ENCODE results near the gene CIB4.

The CIB4 gene

DNA sequence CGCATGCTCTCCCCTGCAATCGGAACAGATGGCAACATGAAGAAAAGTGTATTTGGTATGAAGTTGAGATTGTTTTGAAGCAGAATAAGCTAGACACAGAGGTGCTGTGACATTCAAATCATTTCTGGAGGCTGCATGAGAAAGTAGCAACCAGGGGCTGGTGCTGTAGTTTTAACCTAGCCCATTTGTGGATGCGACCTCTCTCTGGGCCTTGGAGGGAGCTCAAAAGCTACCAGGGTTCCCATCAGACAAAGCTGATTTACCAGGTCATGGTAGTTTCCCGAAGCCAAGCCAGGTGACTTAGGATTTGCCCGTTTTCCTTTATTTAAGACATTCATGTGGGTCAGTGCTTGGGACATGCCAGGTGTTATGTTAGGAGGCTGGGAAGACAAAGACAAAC is 77.5 kb downstream of the CIB4 start:
- DNase-seq = no peak

- no peak for DNase-seq
Observed at GRCh38 chr2:26562811-26563645, 78.1 kb downstream of the CIB4 start.

DNA sequence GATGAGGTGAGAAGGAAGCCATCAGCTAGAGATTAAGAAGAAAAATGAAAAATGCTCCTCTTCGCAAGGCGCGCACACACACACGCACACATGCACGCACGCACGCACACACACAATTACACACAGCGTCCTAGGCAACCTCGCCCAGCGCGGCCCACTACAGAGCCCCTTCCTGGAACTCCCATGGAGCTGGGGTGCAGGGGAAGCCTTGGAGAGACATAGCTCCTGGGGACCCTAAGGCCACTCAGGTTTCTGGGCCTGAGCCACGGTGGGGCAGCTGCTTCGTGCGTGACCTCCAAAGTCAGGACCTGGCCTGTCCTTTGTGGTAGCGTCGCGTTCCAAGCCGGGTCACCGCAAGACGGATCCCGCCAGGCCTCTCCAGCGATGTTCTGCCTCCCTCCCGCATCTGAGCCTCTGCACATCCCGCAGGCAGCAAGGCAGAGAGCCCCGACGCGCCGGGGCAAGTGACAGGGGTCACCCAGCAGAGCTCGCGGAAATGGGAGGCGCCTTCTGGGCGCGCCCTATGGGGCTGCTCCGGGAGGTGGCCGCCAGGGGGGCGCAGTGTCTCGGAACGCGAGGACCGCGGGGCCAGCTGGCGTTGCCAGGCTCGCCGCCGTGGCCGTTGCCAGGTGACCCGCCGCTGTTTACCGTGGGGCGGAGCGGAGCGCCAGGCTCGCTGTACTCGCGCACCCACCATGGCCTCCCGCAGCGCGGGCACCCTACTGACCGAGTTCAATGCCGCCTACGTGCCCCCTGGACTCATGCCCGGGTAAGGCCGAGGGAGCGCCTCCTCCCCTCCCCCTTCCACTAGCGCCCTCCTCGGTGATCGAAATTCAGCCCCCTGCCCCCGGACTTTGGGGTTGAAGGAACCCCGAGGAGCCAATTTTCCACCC is 79.0 kb downstream of the CIB4 start:
- DNase-seq = peak; percentile 73

DNA sequence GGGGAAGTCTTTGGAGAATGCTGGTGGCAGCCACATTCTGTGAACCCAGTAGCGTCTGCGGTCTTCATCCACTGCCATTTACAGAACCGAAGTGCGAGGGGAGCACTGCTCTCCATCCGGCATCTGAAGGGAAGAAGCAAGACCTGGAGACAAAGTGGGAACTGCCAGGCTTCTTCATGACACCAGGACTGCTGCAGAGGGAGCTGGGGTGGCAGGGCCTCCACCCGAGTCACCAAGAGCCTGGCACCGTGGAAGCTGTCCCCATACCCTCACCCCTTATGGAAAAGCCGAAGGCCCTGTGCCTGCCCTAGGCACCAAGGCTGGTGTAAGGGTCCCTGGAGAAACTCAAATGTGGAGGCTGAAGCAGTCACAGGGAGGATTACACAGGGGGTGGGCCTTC is 79.8 kb downstream of the CIB4 start:
- DNase-seq = no peak

- DNase-seq = no peak
Observed at GRCh38 chr2:26560892-26561291, 80.3 kb downstream of the CIB4 start.

DNA sequence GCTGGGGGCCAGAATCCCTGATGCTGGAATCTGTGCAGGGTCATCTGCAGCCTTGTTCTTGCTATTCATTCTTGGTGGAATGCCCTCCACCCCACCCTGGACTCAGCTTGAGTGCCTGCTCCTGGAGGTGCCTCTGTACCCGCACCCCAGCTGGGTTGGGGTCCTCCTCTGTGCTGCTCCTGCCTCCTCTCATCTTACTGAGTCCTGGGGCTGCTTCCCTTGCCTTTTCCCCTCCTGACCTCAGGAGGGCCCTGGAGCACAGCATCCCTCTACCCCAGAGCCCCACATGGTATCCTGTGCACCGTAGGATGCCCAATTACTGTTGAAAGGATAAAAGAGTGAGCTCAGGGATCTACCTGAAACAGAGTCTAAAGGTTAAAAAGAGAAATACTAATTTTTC is 81.6 kb downstream of the CIB4 start:
- no peak for DNase-seq

- DNase-seq = no peak
Observed at GRCh38 chr2:26559044-26559405, 82.1 kb downstream of the CIB4 start.

- DNase-seq = no peak
Observed at GRCh38 chr2:26558271-26559043, 82.7 kb downstream of the CIB4 start.

GRCh38 chr2:26557244-26557925 is 83.8 kb downstream of the CIB4 start:
- DNase-seq = no peak

DNA sequence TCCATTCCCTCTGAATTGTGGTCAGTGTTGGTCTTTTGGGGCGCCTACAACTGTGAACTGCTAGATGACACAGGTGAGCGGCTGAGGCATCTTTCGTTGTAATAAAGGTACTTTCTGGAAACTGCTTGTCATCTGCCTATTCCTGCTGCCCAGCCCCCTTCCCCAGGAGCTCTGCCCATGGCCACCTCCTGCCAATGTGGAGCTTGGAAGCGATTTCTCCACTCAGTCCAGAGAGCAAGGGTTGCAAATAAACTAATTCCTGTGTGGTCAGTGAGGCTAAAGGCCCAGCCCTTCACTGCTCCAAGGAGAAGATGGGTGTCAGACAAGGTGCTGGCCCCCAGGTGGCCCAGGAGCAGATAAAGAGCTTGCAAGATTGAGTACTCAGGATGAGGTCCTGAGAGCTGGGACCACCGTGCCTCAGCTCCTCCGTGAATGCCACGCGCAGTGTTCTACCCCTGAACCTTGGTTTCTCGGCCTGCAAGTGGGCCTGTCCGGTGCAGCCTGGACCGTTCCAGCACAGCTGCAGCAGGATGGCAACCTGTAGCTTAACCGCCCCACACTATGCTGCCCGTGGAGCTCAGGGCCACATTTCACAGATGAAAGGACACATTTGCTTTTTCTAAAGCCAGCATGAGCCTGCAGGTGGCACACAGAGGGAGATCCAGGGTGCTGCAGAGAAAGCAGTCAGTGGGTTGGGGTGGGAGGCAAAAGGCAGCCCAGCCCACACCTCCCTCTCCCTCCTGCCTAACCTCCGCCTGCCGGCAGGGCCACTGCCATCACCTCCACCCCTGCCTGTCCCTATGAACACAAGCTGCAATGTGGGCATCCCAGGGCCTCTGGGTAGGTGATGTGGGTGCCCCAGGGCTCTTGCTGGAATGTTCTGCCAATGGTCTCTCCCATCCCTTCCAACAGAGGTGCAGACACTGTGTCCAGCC is 84.6 kb downstream of the CIB4 start:
- DNase-seq = no peak

GRCh38 chr2:26555246-26556133 is 85.7 kb downstream of the CIB4 start:
- DNase-seq = no peak

DNA sequence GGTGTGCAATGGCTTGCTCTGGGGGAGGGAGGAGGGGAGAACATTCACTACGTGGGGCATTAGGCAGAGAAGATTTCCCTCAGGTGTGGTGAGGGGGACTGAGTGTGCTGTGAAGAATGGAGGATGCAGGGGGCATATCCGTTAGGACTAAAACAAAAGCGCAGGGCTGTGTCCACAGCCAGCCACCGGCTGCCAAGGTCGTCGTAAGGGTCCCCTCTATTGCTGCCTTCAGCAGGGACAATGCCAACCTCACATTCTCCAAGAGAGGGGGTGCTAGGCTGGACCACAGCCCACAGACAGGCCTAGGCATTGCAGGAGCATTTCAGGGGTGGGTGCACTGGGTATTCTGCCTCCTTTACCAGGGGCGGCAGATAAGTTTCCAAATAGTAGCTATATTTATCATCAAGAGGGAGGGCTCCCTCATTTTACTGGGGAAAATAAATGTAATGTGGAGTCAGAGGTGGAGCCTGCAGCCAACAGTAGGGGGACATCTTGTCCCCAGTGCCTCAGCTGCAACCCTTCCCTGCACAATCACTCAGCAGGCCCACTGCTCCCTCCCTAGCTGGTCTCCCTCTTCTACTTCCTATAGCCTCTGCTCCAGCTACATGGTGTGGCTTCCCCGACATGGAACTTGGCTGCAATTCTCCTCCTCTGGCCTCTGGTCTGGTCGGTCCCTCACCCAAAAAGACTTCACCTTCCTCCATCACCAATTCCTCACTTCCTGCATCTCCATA is 88.4 kb downstream of the CIB4 start:
- DNase-seq = no peak

- DNase-seq = no peak
Observed at GRCh38 chr2:26550276-26551015, 90.7 kb downstream of the CIB4 start.

- no peak for DNase-seq
Observed at GRCh38 chr2:26542676-26543505, 98.3 kb downstream of the CIB4 start.

DNA sequence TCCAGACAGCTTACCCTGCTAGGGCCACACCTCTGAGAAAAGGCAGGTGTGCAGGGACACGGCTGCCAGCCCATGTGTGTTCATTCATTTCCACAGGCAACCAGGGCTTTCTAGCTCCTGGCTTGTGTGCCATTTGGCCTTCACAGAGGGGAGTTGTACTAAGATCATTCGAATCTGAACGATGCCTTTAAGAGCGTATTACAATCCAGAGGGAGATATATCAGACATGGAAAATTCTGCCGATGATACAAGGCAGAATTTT is 99.0 kb downstream of the CIB4 start:
- peak; percentile 84 for DNase-seq

DNA sequence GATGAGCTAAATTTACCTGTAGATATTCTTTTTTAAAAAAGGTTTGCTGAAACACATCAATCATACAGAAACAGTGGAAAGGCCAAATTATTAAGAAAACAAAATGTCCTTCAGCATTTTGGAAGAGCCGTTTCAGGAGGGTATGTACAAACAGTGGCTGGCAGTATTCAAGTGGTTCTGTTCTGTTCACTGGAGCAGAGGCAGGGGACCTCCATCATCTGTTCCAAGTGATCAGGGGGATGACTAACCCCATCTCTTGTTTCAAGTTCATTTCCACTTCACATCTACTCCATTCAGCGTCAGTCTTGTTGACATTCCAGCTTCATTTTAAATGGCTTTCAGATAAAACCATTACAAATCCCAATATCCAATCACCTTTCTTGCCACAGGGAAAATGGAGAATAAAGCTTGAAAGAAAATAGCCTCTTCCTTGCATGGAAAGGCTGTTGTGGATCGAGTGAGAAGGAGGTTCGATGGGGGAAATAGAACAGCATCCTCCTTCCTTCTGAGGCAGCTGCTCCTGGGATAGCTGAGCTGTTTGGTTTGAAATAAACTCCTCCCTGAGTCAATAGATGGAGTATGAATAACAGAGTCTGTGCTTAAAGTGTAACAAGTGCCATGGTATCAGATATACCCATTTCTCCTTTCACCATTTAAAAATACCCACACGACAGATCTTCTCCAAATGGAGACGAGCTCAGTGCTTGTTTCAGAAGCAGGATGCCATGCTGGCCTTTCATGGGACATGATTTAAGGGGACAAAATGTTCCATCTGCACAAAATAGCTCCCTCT is 99.6 kb downstream of the CIB4 start:
- DNase-seq = peak; percentile 84

- no peak for DNase-seq
Observed at GRCh38 chr2:26540961-26541360, 100.2 kb downstream of the CIB4 start.

- no peak for DNase-seq
Observed at GRCh38 chr2:26540306-26540705, 100.9 kb downstream of the CIB4 start.
